NCI-H510A treated with DMSO at 0.1 percent for 48 hours (cell line): ENCODE results near the gene GTF3C1.
"Not testable (repeated sequence)": the region's sequence is repeated elsewhere in the genome, so short reads cannot be mapped to it uniquely, and the experiment has no call there.

Experiments
- DNase-seq: peaks from one replicate; lab custom pipeline; 2025; lab: John Stamatoyannopoulos, UW

GTF3C1 gene

GRCh38 chr16:27445502-27446175 is 104.1 kb downstream of the GTF3C1 start:
- DNase-seq = no peak

GRCh38 chr16:27444470-27444869 is 105.2 kb downstream of the GTF3C1 start:
- no peak for DNase-seq

GRCh38 chr16:27444015-27444414 is 105.7 kb downstream of the GTF3C1 start:
- DNase-seq = no peak

GRCh38 chr16:27441998-27442397 is 107.7 kb downstream of the GTF3C1 start:
- no peak for DNase-seq

- no peak for DNase-seq
Measured at GRCh38 chr16:27441276-27441675, 108.4 kb downstream of the GTF3C1 start.

GRCh38 chr16:27439271-27440018 is 110.3 kb downstream of the GTF3C1 start:
- DNase-seq = no peak

- no peak for DNase-seq
Measured at GRCh38 chr16:27437946-27438345, 111.8 kb downstream of the GTF3C1 start.

GRCh38 chr16:27436921-27437650 is 112.6 kb downstream of the GTF3C1 start:
- no peak for DNase-seq

GRCh38 chr16:27436065-27436464 is 113.6 kb downstream of the GTF3C1 start:
- DNase-seq = no peak

- DNase-seq = not testable (repeated sequence)
Measured at GRCh38 chr16:27435146-27435545, 114.6 kb downstream of the GTF3C1 start.

- DNase-seq = no peak
Measured at GRCh38 chr16:27434141-27435051, 115.3 kb downstream of the GTF3C1 start.

- no peak for DNase-seq
Measured at GRCh38 chr16:27433636-27434035, 116.1 kb downstream of the GTF3C1 start.

GRCh38 chr16:27433191-27433590 is 116.5 kb downstream of the GTF3C1 start:
- DNase-seq = not testable (repeated sequence)

GRCh38 chr16:27432558-27432957 is 117.2 kb downstream of the GTF3C1 start:
- DNase-seq = no peak

- no peak for DNase-seq
Measured at GRCh38 chr16:27431773-27432532, 117.8 kb downstream of the GTF3C1 start.

GRCh38 chr16:27430923-27431484 is 118.7 kb downstream of the GTF3C1 start:
- DNase-seq = no peak

GRCh38 chr16:27430512-27430911 is 119.2 kb downstream of the GTF3C1 start:
- no peak for DNase-seq

GRCh38 chr16:27429981-27430441 is 119.7 kb downstream of the GTF3C1 start:
- DNase-seq = no peak

GRCh38 chr16:27429330-27429871 is 120.3 kb downstream of the GTF3C1 start:
- no peak for DNase-seq
